B cell (primary cell): ENCODE data around the gene TMEM233.

Experiments used
- EZH2 ChIP-seq: IDR thresholded peaks from 2 replicates; pipeline ENCODE4 v1.6.1; 2012; ENCODE audit warnings: borderline replicate concordance, low read depth, mild to moderate bottlenecking, moderate library complexity, low read length; ENCODE audit not compliant: insufficient read depth, poor library complexity, severe bottlenecking
- TF ChIP-seq, protein P1 (sequence below): fragments of 200-600 bp; IDR thresholded peaks from one replicate; pipeline ENCODE4 v1.8.0; 2022; ENCODE audit warnings: antibody characterized with exemption, mild to moderate bottlenecking

DNA sequence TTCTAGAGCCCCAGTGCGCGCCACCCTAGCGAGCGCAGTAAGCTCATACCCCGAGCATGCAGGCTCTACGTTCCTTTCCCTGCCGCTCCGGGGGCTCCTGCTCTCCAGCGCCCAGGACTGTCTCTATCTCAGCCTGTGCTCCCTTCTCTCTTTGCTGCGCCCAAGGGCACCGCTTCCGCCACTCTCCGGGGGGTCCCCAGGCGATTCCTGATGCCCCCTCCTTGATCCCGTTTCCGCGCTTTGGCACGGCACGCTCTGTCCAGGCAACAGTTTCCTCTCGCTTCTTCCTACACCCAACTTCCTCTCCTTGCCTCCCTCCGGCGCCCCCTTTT is 791 bp downstream of the TMEM233 start:
- no peak for TF ChIP-seq EZH2
- TF ChIP-seq, protein P1, sequence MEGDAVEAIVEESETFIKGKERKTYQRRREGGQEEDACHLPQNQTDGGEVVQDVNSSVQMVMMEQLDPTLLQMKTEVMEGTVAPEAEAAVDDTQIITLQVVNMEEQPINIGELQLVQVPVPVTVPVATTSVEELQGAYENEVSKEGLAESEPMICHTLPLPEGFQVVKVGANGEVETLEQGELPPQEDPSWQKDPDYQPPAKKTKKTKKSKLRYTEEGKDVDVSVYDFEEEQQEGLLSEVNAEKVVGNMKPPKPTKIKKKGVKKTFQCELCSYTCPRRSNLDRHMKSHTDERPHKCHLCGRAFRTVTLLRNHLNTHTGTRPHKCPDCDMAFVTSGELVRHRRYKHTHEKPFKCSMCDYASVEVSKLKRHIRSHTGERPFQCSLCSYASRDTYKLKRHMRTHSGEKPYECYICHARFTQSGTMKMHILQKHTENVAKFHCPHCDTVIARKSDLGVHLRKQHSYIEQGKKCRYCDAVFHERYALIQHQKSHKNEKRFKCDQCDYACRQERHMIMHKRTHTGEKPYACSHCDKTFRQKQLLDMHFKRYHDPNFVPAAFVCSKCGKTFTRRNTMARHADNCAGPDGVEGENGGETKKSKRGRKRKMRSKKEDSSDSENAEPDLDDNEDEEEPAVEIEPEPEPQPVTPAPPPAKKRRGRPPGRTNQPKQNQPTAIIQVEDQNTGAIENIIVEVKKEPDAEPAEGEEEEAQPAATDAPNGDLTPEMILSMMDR, result no peak
